B cell (primary cell): ENCODE data around the gene HES7. TPM values are rescaled to one million over a fixed set of nuclear protein-coding genes. Genes with fewer than 3 reads are reported as not detected.
A peak's percentile ranks its signal among the peaks of the same experiment; 100 is the strongest.

Experiments used
- ATAC-seq: fragments of 200-7000 bp; cut with Tn5 transposase; one replicate; pipeline ENCODE4 v1.10.0; 2021; ENCODE audit warnings: low read depth, mild to moderate bottlenecking, moderate number of reproducible peaks, moderate library complexity
- CTCF ChIA-PET: fragments of 350-600 bp; sonication (Branson Sonifier 250); formaldehyde crosslinking; loops from one replicate; lab custom pipeline; 2021; ENCODE audit warnings: antibody characterized with exemption, inconsistent platforms; lab: Charles Lee
- POLR2A ChIA-PET: fragments of 350-600 bp; sonication (Branson Sonifier 250); formaldehyde crosslinking; loops from one replicate; lab custom pipeline; 2021; ENCODE audit warnings: antibody characterized with exemption; lab: Charles Lee
- DNase-seq: peaks from one replicate; pipeline ENCODE4 v3.0.0; 2013
- H2AFZ ChIP-seq: 2 replicates; pipeline ENCODE4 v1.6.1; 2012; ENCODE audit warnings: mild to moderate bottlenecking, low read depth, low read length; ENCODE audit not compliant: insufficient read depth, poor library complexity, severe bottlenecking
- H3K27ac ChIP-seq, 2 donors: 1 replicate in 1 of 2; 2 replicates in 1 of 2; pipeline ENCODE4 v1.5.1; 2012 to 2013; ENCODE audit warnings: low read length in 2 of 2, mild to moderate bottlenecking in 2 of 2, moderate library complexity in 1 of 2
- H3K27me3 ChIP-seq, 4 experiments: fragments of 200-600 bp in 1 of 4; sonication (generic) in 1 of 4; replicated peaks in 1 of 4; 1 replicate in 2 of 4; 2 replicates in 2 of 4; pipeline versions ENCODE4 v1.6.1 to v1.7.0; 2013 to 2016; ENCODE audit warnings: low read length in 3 of 4, mild to moderate bottlenecking in 2 of 4, mixed read lengths in 1 of 4, moderate library complexity in 1 of 4; ENCODE audit not compliant: insufficient read depth in 4 of 4, control insufficient read depth in 3 of 4; ENCODE audit errors: control extremely low read depth in 1 of 4
- H3K36me3 ChIP-seq, 2 experiments: replicated peaks in 1 of 2; 1 replicate in 1 of 2; 2 replicates in 1 of 2; pipeline versions ENCODE4 v1.6.1 to v1.7.1; 2013; ENCODE audit warnings: low read length in 1 of 2; ENCODE audit not compliant: insufficient read depth in 2 of 2, control insufficient read depth in 1 of 2; ENCODE audit errors: control extremely low read depth in 1 of 2, extremely low read depth in 1 of 2
- H3K4me1 ChIP-seq, 2 donors: fragments of 200-600 bp in 1 of 2; sonication (generic) in 1 of 2; 1 replicate in 1 of 2; 2 replicates in 1 of 2; pipeline versions ENCODE4 v1.5.1 to v1.6.1; 2013 to 2017; ENCODE audit warnings: low read length in 2 of 2; ENCODE audit not compliant: control insufficient read depth in 2 of 2, insufficient read depth in 2 of 2
- H3K4me2 ChIP-seq: replicated peaks from 2 replicates; pipeline ENCODE3; 2012; ENCODE audit warnings: mild to moderate bottlenecking, low read depth, low read length; ENCODE audit not compliant: poor library complexity, severe bottlenecking
- H3K4me3 ChIP-seq, 5 experiments: fragments of 200-600 bp in 1 of 5; sonication (generic) in 1 of 5; 1 replicate in 3 of 5; 2 replicates in 2 of 5; pipeline versions ENCODE4 v1.5.1 to v1.7.0; 2011 to 2016; ENCODE audit warnings: low read length in 4 of 5, mild to moderate bottlenecking in 4 of 5, low read depth in 2 of 5, control low read depth in 1 of 5, moderate library complexity in 1 of 5; ENCODE audit not compliant: insufficient read depth in 1 of 5; ENCODE audit errors: control extremely low read depth in 1 of 5, extremely low read depth in 1 of 5
- H3K79me2 ChIP-seq: fragments of 200-600 bp; sonication (generic); one replicate; pipeline ENCODE4 v1.6.0; 2016; ENCODE audit warnings: low read length; ENCODE audit not compliant: control insufficient read depth, insufficient read depth
- H3K9ac ChIP-seq: fragments of 200-600 bp; sonication (generic); 2 replicates; pipeline ENCODE4 v1.6.1; 2017; ENCODE audit warnings: mild to moderate bottlenecking, low read length, moderate library complexity
- H3K9me3 ChIP-seq, 3 donors: one replicate each; pipeline versions ENCODE4 v1.6.1 to v1.7.1; 2013; ENCODE audit warnings: low read length in 2 of 3; ENCODE audit not compliant: control insufficient read depth in 2 of 3, insufficient read depth in 1 of 3; ENCODE audit errors: control extremely low read depth in 1 of 3
- H4K20me1 ChIP-seq: 2 replicates; pipeline ENCODE4 v1.6.0; 2012; ENCODE audit warnings: mild to moderate bottlenecking, low read length; ENCODE audit not compliant: insufficient read depth, control insufficient read depth, poor library complexity, severe bottlenecking
- H3K27ac Mint-ChIP-seq: one replicate; pipeline ENCODE4 v1.8.0; 2021; ENCODE audit warnings: mixed read lengths
- H3K27me3 Mint-ChIP-seq: one replicate; pipeline ENCODE4 v1.8.0; 2021; ENCODE audit warnings: mixed read lengths
- H3K4me1 Mint-ChIP-seq: one replicate; pipeline ENCODE4 v1.8.0; 2021; ENCODE audit warnings: mixed read lengths
- H3K4me3 Mint-ChIP-seq: one replicate; pipeline ENCODE4 v1.8.0; 2021; ENCODE audit warnings: mixed read lengths
- H3K9me3 Mint-ChIP-seq: one replicate; pipeline ENCODE4 v1.8.0; 2022; ENCODE audit warnings: mixed read lengths; ENCODE audit not compliant: insufficient read depth
- CTCF ChIP-seq: fragments of 200-600 bp; IDR thresholded peaks from one replicate; pipeline ENCODE4 v1.8.0; 2022; ENCODE audit warnings: antibody characterized with exemption, mild to moderate bottlenecking
- EZH2 ChIP-seq: IDR thresholded peaks from 2 replicates; pipeline ENCODE4 v1.6.1; 2012; ENCODE audit warnings: borderline replicate concordance, low read depth, mild to moderate bottlenecking, moderate library complexity, low read length; ENCODE audit not compliant: insufficient read depth, poor library complexity, severe bottlenecking
- WGBS: methylation state at CpG from one replicate; pipeline ENCODE4 v1.1.5; 2013; ENCODE audit warnings: missing lambda C conversion rate; ENCODE audit not compliant: insufficient coverage; 5-methylcytosine and 5-hydroxymethylcytosine counted together
- intact Hi-C: fragments of 100-400 bp; cut with micrococcal nuclease; formaldehyde crosslinking; loops from one replicate; pipeline ENCODE4 v1.10.0; 2022
- polyA plus RNA-seq: library from polyadenylated mRNA; depleted of rRNA; stranded (reverse); fragments of >200 nt; gene quantifications from 2 replicates; pipeline ENCODE4 v1.2.3, GENCODE V29; 2012
- total RNA-seq, 2 donors: library from RNA; stranded (reverse); fragments of 120-200 nt in 1 of 2; gene quantifications; 1 replicate in 1 of 2; 2 replicates in 1 of 2; pipeline versions ENCODE4 v1.2.3 to v1.2.4, GENCODE V29; 2013 to 2022

Gene HES7
- total and polyA plus RNA-seq, 2 donors (not counting 1 experiment from before 2014, with no cell fraction given): 0.34 TPM; not detected in 1

GRCh38 chr17:8138672-8139371, 14.9 kb upstream of the HES7 start:
- DNase-seq: peak; percentile 98
- peak overlapping the region; percentile 70 for H3K4me2 ChIP-seq
- Mint-ChIP-seq H3K27me3 (no peaks in the 10 kb centered on the region), H3K4me3 (no peak overlapping the region), H3K4me1 (peaks cover 2% of the 10 kb centered on the region), H3K9me3 (no peaks in the 10 kb centered on the region), H3K27ac (no peak overlapping the region)
- peak; percentile 96 for ATAC-seq
- POLR2A ChIA-PET: interaction anchor here (0.6 to 2.8 kb wide), 19 partner anchors 9 to 1086 kb away, joined by 3 to 36 read pairs (median 6); partner anchors contain the start of genes BORCS6, CTC1, HES7 and PER1
- no peak for TF ChIP-seq EZH2
- peak; percentile 94 for TF ChIP-seq CTCF
- peaks cover 10 to 20% of the 10 kb centered on the region in 2 donors for H3K4me1 ChIP-seq
- peak overlapping the region; percentile 14 for H2AFZ ChIP-seq
- H3K27ac ChIP-seq: peak overlapping the region; percentile 84 to 98
- H4K20me1 ChIP-seq: peaks cover 7% of the 10 kb centered on the region
- H3K27me3 ChIP-seq: no peaks in the 10 kb centered on the region
- CTCF ChIA-PET: interaction anchor here (1.1 to 7.2 kb wide), 22 partner anchors 9 to 162 kb away, joined by 3 to 86 read pairs (median 8); partner anchors contain the start of genes ALOXE3, HES7, PER1 and SLC25A35
- H3K9me3 ChIP-seq: no peaks in the 10 kb centered on the region
- intact Hi-C loops: loop anchor here (1.0 kb wide), 10 partner anchors 12 to 161 kb away; partner anchors contain the start of genes PFAS and SLC25A35
- WGBS: under 1% methylated on average over 43 of the region's 46 CpGs
- H3K9ac ChIP-seq: peak overlapping the region; percentile 65
- peak overlapping the region; percentile 62 to 84 (median 72) for H3K4me3 ChIP-seq
- H3K36me3 ChIP-seq: peaks cover 0 to 28% of the 10 kb centered on the region in 2 experiments
- no peaks in the 10 kb centered on the region for H3K79me2 ChIP-seq

- no peaks in the 10 kb centered on the region for H3K9me3 ChIP-seq
- H4K20me1 ChIP-seq: peaks cover 7% of the 10 kb centered on the region
- Mint-ChIP-seq H3K4me1 (peaks cover 2% of the 10 kb centered on the region), H3K4me3 (no peak overlapping the region), H3K9me3 (no peaks in the 10 kb centered on the region), H3K27ac (no peak overlapping the region), H3K27me3 (no peaks in the 10 kb centered on the region)
- H3K4me2 ChIP-seq: peak overlapping the region; percentile 70
- peak overlapping the region; percentile 84 to 98 for H3K27ac ChIP-seq
- intact Hi-C loops: loop anchor here (1.0 kb wide), 6 partner anchors 12 to 162 kb away; no protein-coding TSS in a partner anchor
- WGBS: 0% methylated on average over 7 of the region's 7 CpGs
- CTCF ChIA-PET: interaction anchor here (0.7 to 7.2 kb wide), 26 partner anchors 9 to 162 kb away, joined by 3 to 86 read pairs (median 6); partner anchors contain the start of genes ALOXE3, HES7, PER1 and SLC25A35
- DNase-seq: no peak
- peaks cover 0 to 23% of the 10 kb centered on the region in 2 experiments for H3K36me3 ChIP-seq
- no peaks in the 10 kb centered on the region for H3K27me3 ChIP-seq
- no peak for TF ChIP-seq CTCF
- no peak for TF ChIP-seq EZH2
- peak overlapping the region; percentile 40 to 84 (median 63) for H3K4me3 ChIP-seq
- no peak for ATAC-seq
- H3K4me1 ChIP-seq: peaks cover 10 to 20% of the 10 kb centered on the region in 2 donors
- POLR2A ChIA-PET: interaction anchor here (0.6 to 2.8 kb wide), 15 partner anchors 10 to 487 kb away, joined by 3 to 36 read pairs (median 7); partner anchors contain the start of genes BORCS6, CTC1, HES7 and PER1
- H3K79me2 ChIP-seq: no peaks in the 10 kb centered on the region
- H3K9ac ChIP-seq: peak overlapping the region; percentile 65
- H2AFZ ChIP-seq: peak overlapping the region; percentile 14
These were observed 14.4 kb upstream of the HES7 start for GRCh38 chr17:8138374-8138671.
